ENCODE measurements around the gene KRTAP10-10. TPM values are rescaled to one million over a fixed set of nuclear protein-coding genes. Genes with fewer than 3 reads are reported as not detected.
"Not testable (repeated sequence)": the region's sequence is repeated elsewhere in the genome, so short reads cannot be mapped to it uniquely, and the experiment has no call there.

KRTAP10-10 gene
- total RNA-seq, 2 experiments from 2014 or later, result not detected

DNA sequence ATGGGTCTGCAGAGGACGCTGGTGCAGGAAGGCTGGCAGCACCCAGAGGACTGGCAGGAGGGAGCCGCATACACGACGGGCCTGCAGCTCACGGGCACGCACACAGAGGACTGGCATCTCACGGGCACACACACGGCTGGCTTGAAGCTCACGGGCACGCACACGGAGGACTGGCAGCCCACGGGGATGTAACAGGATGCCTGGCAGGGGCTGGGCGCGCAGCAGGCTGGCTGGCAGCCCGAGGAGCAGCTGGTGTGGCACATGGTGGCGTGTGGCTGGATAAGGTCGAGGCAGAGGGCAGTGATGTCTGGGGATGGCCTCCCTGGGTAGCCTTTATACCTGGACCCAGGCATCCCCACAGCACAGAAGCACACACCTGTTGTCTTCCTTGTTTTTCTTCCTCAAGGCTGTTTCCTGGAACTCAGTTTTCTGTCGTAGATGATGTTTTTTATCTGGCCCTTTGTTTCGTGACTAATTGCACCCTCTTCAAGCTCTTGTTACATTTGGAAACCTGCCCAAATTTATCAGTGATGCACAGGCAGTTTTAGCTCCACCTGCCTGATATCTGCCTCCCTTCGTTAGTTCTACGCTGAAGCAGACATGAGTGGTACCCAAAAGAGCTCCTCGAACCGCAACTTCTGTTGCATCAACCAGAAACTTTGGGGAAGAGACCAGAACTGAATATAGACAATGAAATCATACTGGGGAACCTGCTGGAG, 44.9 kb downstream of the KRTAP10-10 start, which contains the start of gene KRTAP12-1:
Gene KRTAP12-1 (minus strand): TSS at position 303 of the 719 bp plus-strand sequence. CDS start 40 bp downstream, at position 263.
- H3K4me3 Mint-ChIP-seq, result no peak within 1 kb of the TSS
- H3K9me3 Mint-ChIP-seq, result no peaks in the 10 kb centered on the region
- POLR2A ChIA-PET, result interaction anchor here (0.9 kb wide), 1 partner anchor 63 kb away, joined by 3 read pairs; no protein-coding TSS in a partner anchor
- H3K27ac Mint-ChIP-seq, result no peak within 1 kb of the TSS
- peaks cover 12% of the 10 kb centered on the region for H3K27me3 Mint-ChIP-seq
- no peak for ATAC-seq (ENCODE audit: low read depth)
- no peaks in the 10 kb centered on the region for H3K36me3 Mint-ChIP-seq
- DNase-seq, result no peak
- H3K4me1 Mint-ChIP-seq, result peaks cover 5% of the 10 kb centered on the region

GRCh38 chr21:44682580-44683151, 45.5 kb downstream of the KRTAP10-10 start:
- no peak for ATAC-seq (ENCODE audit: low read depth)
- POLR2A ChIA-PET, result no interaction called here
- Mint-ChIP-seq H3K4me3 (no peak overlapping the region), H3K4me1 (peaks cover 5% of the 10 kb centered on the region), H3K27me3 (peaks cover 12% of the 10 kb centered on the region), H3K9me3 (no peaks in the 10 kb centered on the region), H3K27ac (no peak overlapping the region), H3K36me3 (no peaks in the 10 kb centered on the region)
- DNase-seq, result no peak

GRCh38 chr21:44684077-44684476, 46.9 kb downstream of the KRTAP10-10 start:
- DNase-seq (no peak), ATAC-seq (ENCODE audit: low read depth) (no peak)
- Mint-ChIP-seq H3K9me3 (no peaks in the 10 kb centered on the region), H3K36me3 (no peaks in the 10 kb centered on the region), H3K4me1 (peaks cover 5% of the 10 kb centered on the region), H3K4me3 (no peak overlapping the region), H3K27me3 (peaks cover 12% of the 10 kb centered on the region), H3K27ac (no peak overlapping the region)
- POLR2A ChIA-PET, result no interaction called here

DNA sequence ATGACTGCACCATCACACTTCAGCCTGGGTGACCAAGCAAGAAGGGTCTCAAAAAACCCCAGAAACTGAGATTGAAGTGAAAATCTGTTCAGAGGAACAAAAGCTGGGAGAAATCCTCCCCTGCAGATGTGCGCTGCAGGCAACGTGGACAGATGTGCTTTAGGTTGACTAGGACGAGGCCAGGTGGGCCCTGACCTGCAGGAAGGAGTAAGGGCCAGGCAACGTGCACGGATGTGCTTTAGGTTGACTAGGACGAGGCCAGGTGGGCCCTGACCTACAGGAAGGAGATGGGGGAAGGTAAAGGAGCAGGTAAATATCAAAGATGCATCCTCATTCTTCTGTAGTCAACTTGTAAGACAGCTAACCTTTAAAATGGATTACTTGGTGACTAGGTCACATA, 47.3 kb downstream of the KRTAP10-10 start:
- H3K9me3 Mint-ChIP-seq, result no peaks in the 10 kb centered on the region
- H3K27me3 Mint-ChIP-seq, result peaks cover 11% of the 10 kb centered on the region
- ATAC-seq (ENCODE audit: low read depth), result no peak
- POLR2A ChIA-PET, result no interaction called here
- H3K27ac Mint-ChIP-seq, result no peak overlapping the region
- DNase-seq, result no peak
- no peaks in the 10 kb centered on the region for H3K36me3 Mint-ChIP-seq
- H3K4me3 Mint-ChIP-seq, result no peak overlapping the region
- peaks cover 5% of the 10 kb centered on the region for H3K4me1 Mint-ChIP-seq

DNA sequence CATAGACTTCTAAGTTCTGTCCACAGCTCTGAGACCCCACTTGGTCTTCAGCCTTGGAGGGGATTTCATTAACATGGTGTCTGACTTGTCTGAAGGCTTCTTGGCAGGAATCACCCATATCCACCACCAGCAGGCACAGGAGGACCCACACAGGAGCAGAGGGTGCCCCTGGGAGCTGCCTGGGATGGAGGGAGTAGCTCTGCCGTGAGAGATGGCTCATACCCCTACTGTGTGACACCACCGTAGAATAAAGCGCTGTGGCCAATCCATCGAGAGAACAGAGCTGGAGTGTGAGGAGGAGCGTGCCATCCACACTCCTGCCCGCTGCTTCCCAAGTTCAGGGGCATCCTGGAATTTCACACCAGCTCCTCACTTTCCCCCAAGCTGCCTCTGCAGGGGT, 47.9 kb downstream of the KRTAP10-10 start:
- ATAC-seq (ENCODE audit: low read depth); H3K27ac Mint-ChIP-seq; H3K36me3 Mint-ChIP-seq; DNase-seq; H3K9me3 Mint-ChIP-seq; H3K27me3 Mint-ChIP-seq; H3K4me3 Mint-ChIP-seq; H3K4me1 Mint-ChIP-seq; POLR2A ChIA-PET: not testable (repeated sequence)

DNA sequence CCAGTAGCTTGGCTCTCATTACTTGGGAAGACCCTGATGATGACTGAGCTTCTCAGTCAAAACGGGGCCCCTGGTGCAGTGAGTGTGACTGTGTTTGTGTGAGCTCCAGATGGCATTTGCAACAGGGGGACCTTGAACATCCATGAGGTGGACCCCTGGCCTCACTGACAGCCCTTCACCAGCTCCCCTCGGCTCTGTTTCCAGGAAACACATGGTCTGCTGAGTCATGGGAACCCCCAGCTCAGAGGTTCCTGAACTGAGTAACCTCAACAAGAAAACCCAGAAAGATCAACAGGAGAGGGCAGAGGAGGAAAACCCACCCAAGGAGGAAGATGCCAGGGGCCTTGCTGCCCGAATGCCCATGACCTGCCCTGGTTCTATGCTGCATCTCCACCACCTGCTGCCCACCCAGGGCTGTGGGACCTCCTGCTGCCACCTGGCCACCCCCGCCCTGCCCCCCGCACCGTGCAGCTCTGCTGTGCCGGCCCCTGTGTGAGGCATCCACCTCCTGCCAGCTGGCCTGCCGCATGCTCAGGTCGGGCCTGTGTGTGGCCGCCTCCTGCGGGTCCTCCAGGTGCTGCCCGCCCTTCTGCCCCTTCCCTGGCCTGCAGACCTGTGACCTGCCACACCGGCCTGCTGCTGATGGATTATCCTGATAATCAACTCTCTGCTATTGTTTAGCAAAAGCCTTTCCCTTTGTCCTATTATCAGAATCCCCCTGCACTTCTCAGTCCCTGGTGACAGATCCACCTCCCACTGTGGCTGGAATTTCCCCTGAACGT, 49.0 kb downstream of the KRTAP10-10 start:
- H3K9me3 Mint-ChIP-seq, result peaks cover 1% of the 10 kb centered on the region
- no peak for ATAC-seq (ENCODE audit: low read depth)
- no peak for DNase-seq
- no peak overlapping the region for H3K4me3 Mint-ChIP-seq
- peaks cover 6% of the 10 kb centered on the region for H3K27me3 Mint-ChIP-seq
- H3K4me1 Mint-ChIP-seq, result peaks cover 5% of the 10 kb centered on the region
- H3K27ac Mint-ChIP-seq, result no peak overlapping the region
- no peaks in the 10 kb centered on the region for H3K36me3 Mint-ChIP-seq
- POLR2A ChIA-PET, result no interaction called here

DNA sequence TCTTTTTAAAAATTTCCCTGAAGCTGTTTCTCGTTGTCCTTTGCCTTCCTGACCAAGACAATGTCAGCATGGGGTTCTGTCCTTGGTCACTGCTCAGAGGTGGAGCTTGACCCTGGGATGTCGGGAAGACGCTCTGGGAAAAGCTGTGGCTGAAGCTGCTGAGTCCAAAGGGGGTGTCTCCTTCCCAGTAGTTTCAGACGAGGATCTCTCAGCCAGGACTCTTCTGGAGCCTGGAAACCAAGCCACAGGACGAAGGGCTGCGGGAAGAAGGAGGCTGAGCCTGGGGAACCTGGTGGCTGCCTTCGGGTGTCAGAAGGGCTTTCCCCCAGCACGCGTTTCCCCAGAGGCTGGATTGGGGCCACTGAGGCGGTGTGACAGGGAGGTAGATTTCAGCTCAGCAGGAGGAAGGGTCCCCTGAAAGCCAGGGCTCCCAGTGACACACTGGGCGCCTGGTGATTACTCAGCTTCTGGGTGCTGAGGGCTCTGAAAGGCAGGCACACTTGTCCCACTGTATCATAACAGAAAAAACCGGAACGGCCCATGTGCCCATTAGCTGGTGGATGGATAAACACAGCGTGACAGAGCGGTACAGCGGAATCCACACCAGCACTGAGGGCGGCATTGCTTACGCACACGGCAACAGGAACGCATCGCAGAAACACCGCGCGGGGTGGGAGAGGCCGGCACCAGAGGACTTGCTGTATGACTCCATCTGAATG, 49.8 kb downstream of the KRTAP10-10 start:
- H3K27ac Mint-ChIP-seq, result peak overlapping the region; percentile 12
- peaks cover 1% of the 10 kb centered on the region for H3K9me3 Mint-ChIP-seq
- DNase-seq (no peak), ATAC-seq (ENCODE audit: low read depth) (no peak)
- no peaks in the 10 kb centered on the region for H3K36me3 Mint-ChIP-seq
- POLR2A ChIA-PET, result no interaction called here
- peaks cover 5% of the 10 kb centered on the region for H3K4me1 Mint-ChIP-seq
- H3K4me3 Mint-ChIP-seq, result no peak overlapping the region
- peaks cover 5% of the 10 kb centered on the region for H3K27me3 Mint-ChIP-seq

DNA sequence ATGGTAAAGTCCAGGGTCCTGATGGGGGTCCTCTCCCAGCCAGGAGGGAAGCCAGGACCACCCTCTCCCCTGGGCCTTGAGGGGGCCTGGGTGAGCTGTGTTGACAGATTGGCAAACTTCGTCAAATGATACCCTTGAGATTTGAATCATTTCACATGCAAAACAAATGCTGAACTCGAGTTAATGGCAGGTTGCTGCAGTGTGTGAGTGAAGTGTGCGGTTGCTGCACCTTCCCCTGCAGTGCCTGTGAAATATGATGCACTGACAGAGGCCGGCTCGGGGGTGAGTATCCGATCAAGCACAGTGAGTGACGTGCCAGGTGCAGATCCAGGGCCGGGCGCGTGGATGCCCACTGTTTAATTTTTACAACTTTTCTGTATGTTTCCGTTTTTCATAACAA, 50.5 kb downstream of the KRTAP10-10 start:
- Mint-ChIP-seq H3K9me3 (peaks cover 3% of the 10 kb centered on the region), H3K4me1 (peaks cover 5% of the 10 kb centered on the region), H3K27ac (no peak overlapping the region), H3K36me3 (no peaks in the 10 kb centered on the region), H3K27me3 (peaks cover 3% of the 10 kb centered on the region), H3K4me3 (no peak overlapping the region)
- DNase-seq (no peak), ATAC-seq (ENCODE audit: low read depth) (no peak)
- POLR2A ChIA-PET, result no interaction called here

Other genes starting within 250 kb of the KRTAP10-10 start
- 1 to 10 TPM; 3.0 to 3.5 TPM for gene LRRC3, start 181.8 kb upstream of the KRTAP10-10 start, total RNA-seq
- not detected for gene KRTAP10-1, start 97.2 kb upstream of the KRTAP10-10 start, total RNA-seq
- gene KRTAP10-2, start 85.9 kb upstream of the KRTAP10-10 start, total RNA-seq, result not detected
- not detected for gene KRTAP10-3, start 78.6 kb upstream of the KRTAP10-10 start, total RNA-seq
- not detected for gene KRTAP10-4, start 63.6 kb upstream of the KRTAP10-10 start, total RNA-seq
- gene KRTAP10-5, start 56.8 kb upstream of the KRTAP10-10 start, total RNA-seq, result not detected
- gene KRTAP10-6, start 44.9 kb upstream of the KRTAP10-10 start, total RNA-seq, result not detected
- gene KRTAP10-7, start 36.8 kb upstream of the KRTAP10-10 start, total RNA-seq, result not detected
- not detected for gene KRTAP10-8, start 25.3 kb upstream of the KRTAP10-10 start, total RNA-seq
- not detected for gene KRTAP10-9, start 10.3 kb upstream of the KRTAP10-10 start, total RNA-seq
- gene KRTAP10-11, start 9.1 kb downstream of the KRTAP10-10 start, total RNA-seq, result not detected
- gene KRTAP12-4, start 17.3 kb downstream of the KRTAP10-10 start, total RNA-seq, result not detected
- not detected for gene KRTAP12-3, start 20.6 kb downstream of the KRTAP10-10 start, total RNA-seq
- gene KRTAP12-2, start 29.6 kb downstream of the KRTAP10-10 start, total RNA-seq, result not detected
- not detected for gene KRTAP12-1, start 44.8 kb downstream of the KRTAP10-10 start, total RNA-seq
- gene KRTAP10-12, start 59.8 kb downstream of the KRTAP10-10 start, total RNA-seq, result not detected
- not detected for gene TSPEAR, start 74.2 kb downstream of the KRTAP10-10 start, total RNA-seq
- gene UBE2G2, start 164.5 kb downstream of the KRTAP10-10 start, total RNA-seq, result 100 to 1,000 TPM; 111 TPM
- gene SUMO3, start 180.7 kb downstream of the KRTAP10-10 start, total RNA-seq, result 10 to 100 TPM; 81.5 to 82.6 TPM
- gene PTTG1IP, start 236.3 kb downstream of the KRTAP10-10 start, total RNA-seq, result 10 to 100 TPM; 66.1 to 73.2 TPM

Data from activated naive CD8-positive, alpha-beta T cell treated with anti-CD3 and anti-CD28 coated beads, Interleukin-2, amount 10 ng/mL, durations not matched to agents 7 days and 5 days (primary cell).